ENCODE measurements around the gene GGACT. TPM values are rescaled to one million over a fixed set of nuclear protein-coding genes. Genes with fewer than 3 reads are reported as not detected.

Gene GGACT
- total and polyA plus RNA-seq, 2 of the 8 experiments (the other 6 are each of a cell fraction or from before 2014, with no cell fraction given) = 1.1 to 1.5 TPM

- Histone ChIP-seq H4K5ac (ENCODE audit: insufficient read length, low read depth, low read length) (no peak overlapping the region), H4K91ac (replicated peaks; ENCODE audit: insufficient read length, low read length) (no peak overlapping the region), H3K14ac (ENCODE audit: insufficient read length) (no peak overlapping the region), H2BK5ac (ENCODE audit: low read depth, low read length) (no peak overlapping the region), H2BK12ac (ENCODE audit: low read depth, low read length) (no peak overlapping the region), H4K8ac (ENCODE audit: extremely low read depth, insufficient read depth, low read length) (no peak overlapping the region), H3K18ac (ENCODE audit: extremely low read depth, low read length) (no peak overlapping the region), H2BK120ac (replicated peaks; ENCODE audit: low read depth, low read length) (no peak overlapping the region), H3K9me3 (ENCODE audit: insufficient read depth in 2 of 2, low read depth in 1 of 2, low read length in 1 of 2) (peaks cover 5 to 8% of the 10 kb centered on the region in 2 experiments; a peak in 3 of 4 replicates), H3K23me2 (ENCODE audit: low read depth, low read length) (no peaks in the 10 kb centered on the region), H2BK20ac (ENCODE audit: low read length) (no peak overlapping the region), H3K27me3 (replicated peaks in 1 of 4; ENCODE audit: control insufficient read depth in 3 of 4, extremely low read depth in 1 of 4, insufficient read depth in 3 of 4, low read length in 3 of 4) (no peaks in the 10 kb centered on the region), H3K4me1 (replicated peaks in 1 of 4; ENCODE audit: control insufficient read depth in 3 of 4, insufficient read depth in 4 of 4, low read length in 3 of 4) (no peaks in the 10 kb centered on the region), H3K36me3 (ENCODE audit: control insufficient read depth in 2 of 4, insufficient read depth in 4 of 4, low read length in 3 of 4) (no peaks in the 10 kb centered on the region), H3K27ac (ENCODE audit: low read depth, low read length) (no peak overlapping the region), H3K4me2 (ENCODE audit: insufficient read depth in 1 of 2, low read depth in 2 of 2, low read length in 2 of 2) (no peak overlapping the region), H3K9ac (replicated peaks in 1 of 4; ENCODE audit: extremely low read depth in 1 of 4, low read depth in 3 of 4, low read length in 3 of 4) (no peak overlapping the region), H3K4me3 (ENCODE audit: extremely low read depth in 1 of 4, insufficient read depth in 2 of 4, low read depth in 3 of 4, low read length in 4 of 4) (no peak overlapping the region), H4K20me1 (replicated peaks in 1 of 2; ENCODE audit: control insufficient read depth in 1 of 2, insufficient read depth in 2 of 2, low read length in 2 of 2) (no peaks in the 10 kb centered on the region), H3K56ac (replicated peaks; ENCODE audit: insufficient read length, low read depth, low read length) (no peak overlapping the region), H2BK15ac (ENCODE audit: low read length) (no peak overlapping the region), H3K23ac (ENCODE audit: insufficient read length) (no peak overlapping the region), H3K79me1 (ENCODE audit: low read depth, low read length) (no peaks in the 10 kb centered on the region), H3K4ac (replicated peaks; ENCODE audit: insufficient read length, low read depth, low read length) (no peak overlapping the region), H2AFZ (ENCODE audit: low read length) (no peak overlapping the region), H3K79me2 (ENCODE audit: control insufficient read depth in 1 of 2, insufficient read depth in 2 of 2, low read length in 2 of 2) (no peaks in the 10 kb centered on the region), H2AK5ac (ENCODE audit: low read depth, low read length) (no peak overlapping the region)
- no peak for FAIRE-seq
- WGBS, 2 experiments (ENCODE audit: extremely low coverage in 1 of 2, insufficient coverage in 1 of 2, insufficient read length in 1 of 2, insufficient replicate concordance in 2 of 2, low coverage in 1 of 2, low lambda C conversion rate in 2 of 2, missing lambda C conversion rate in 1 of 2) = 93% methylated on average over 2 of the region's 2 CpGs; no CpG with 5 or more reads in 1 of the 2 experiments
- POLR2A ChIA-PET (ENCODE audit: partially characterized antibody) = no interaction called here
- DNase-seq (ENCODE audit: low read depth in 1 of 2, low spot score in 2 of 2) = no peak
- CTCF ChIA-PET (ENCODE audit: partially characterized antibody) = interaction anchor here (0.6 to 5.0 kb wide), 5 partner anchors 11 to 664 kb away, joined by 3 to 42 read pairs (median 5); partner anchors contain the start of gene GGACT
- no peak for TF ChIP-seq KDM4A (IDR thresholded peaks at IDR 0.05; ENCODE audit: low read depth, low read length, severe bottlenecking)
- no peak for TF ChIP-seq EP300 (IDR thresholded peaks at IDR 0.05; ENCODE audit: borderline replicate concordance in 1 of 2, low read depth in 2 of 2, low read length in 2 of 2)
- TF ChIP-seq RBBP5 (IDR thresholded peaks at IDR 0.05; ENCODE audit: borderline replicate concordance, low read depth, low read length) = no peak
- TF ChIP-seq, protein P1, sequence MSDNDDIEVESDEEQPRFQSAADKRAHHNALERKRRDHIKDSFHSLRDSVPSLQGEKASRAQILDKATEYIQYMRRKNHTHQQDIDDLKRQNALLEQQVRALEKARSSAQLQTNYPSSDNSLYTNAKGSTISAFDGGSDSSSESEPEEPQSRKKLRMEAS (IDR thresholded peaks at IDR 0.05) = no peak
- no peak for TF ChIP-seq TAF7 (optimal IDR thresholded peaks at IDR 0.05; ENCODE audit: borderline replicate concordance, low read depth, low read length)
These were observed 27.5 kb downstream of the GGACT start for GRCh38 chr13:100561158-100561499.

Measured in H1 (cell line).